Kidney capillary endothelial cell (primary cell): ENCODE measurements around the gene MAPK8IP2.

Experiments
- DNase-seq: peaks from one replicate; pipeline ENCODE4 v3.0.0-alpha.2; 2018; ENCODE audit warnings: low spot score

MAPK8IP2 gene

GRCh38 chr22:50600538-50600937 lies at the start of gene MAPK8IP2:
Gene MAPK8IP2 (plus strand): TSS chr22:50600793. CDS start chr22:50600819, 26 bp downstream.
- no peak for DNase-seq

- DNase-seq = no peak
Observed at GRCh38 chr22:50551160-50551752, 49.3 kb upstream of the MAPK8IP2 start.

- no peak for DNase-seq
Observed at GRCh38 chr22:50553310-50553709, 47.3 kb upstream of the MAPK8IP2 start.

GRCh38 chr22:50556703-50557102 lies 43.9 kb upstream of the MAPK8IP2 start:
- DNase-seq = no peak

DNA sequence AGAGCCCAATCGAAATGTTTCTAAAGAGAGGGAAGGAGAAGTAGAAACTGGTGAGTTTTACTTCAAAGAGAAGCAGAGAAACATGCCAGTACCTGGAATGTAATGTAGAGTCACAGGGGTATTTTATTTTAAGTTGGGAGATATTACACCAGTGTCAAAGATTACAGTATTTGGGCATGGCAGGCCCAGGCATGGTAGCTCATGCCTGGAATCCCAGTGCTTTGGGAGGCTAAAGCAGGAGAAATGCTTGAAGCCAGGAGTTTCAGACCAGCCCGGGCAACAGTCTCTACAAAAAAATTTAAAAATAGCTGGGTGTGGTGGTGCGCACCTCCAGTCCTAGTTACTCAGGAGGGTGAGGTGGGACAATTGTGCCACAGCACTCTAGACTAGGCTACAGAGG lies 40.6 kb upstream of the MAPK8IP2 start:
- DNase-seq = no peak

DNA sequence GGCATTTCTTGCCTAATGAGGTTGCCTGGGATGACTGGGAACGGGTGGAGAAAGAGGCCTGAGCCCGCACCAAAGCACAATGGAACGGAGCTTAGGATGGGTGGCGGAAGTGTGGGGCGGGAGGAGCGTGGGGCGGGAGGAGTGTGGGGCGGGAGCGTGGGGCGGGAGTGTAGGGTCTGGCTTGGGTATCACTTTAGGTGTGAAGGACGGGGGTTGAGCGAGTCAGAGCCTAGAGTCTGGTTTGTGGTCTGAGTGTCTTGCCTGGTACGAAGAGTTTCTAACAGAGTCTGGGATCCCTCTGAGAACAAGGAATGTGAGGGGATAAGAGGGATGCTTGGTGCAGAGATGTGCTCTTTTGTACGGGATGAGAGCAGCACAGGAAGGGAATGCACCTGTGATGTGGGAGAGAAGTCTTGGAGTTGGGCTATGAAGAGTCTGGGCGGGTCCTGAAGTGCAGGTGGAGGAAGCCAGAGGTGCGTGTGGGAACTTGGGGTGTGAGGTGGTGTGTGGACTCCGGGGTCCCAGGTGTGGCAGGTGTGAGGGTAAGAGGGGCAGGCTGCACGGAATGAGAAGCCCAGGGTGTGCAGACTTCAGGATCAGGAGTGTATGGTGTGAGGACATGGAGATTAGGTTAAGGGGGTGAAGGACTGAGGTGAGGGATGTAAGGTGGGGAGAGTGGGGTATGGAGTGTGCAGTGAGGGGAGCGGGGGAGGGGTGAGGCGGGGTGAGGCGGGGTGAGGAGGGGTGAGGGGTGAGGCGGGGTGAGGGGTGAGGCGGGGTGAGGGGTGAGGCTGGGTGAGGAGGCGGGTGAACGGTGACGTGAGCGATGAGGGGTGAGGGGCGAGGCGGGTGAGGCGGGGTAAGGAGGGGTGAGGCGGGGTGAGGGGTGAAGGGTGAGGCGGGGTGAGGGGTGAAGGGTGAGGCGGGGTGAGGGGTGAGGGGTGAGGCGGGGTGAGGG lies 38.9 kb upstream of the MAPK8IP2 start:
- no peak for DNase-seq

- peak; percentile 88 for DNase-seq
Observed at GRCh38 chr22:50562523-50563412, 37.8 kb upstream of the MAPK8IP2 start, which contains the start of gene SYCE3. Gene SYCE3 (minus strand): TSS chr22:50562919. CDS start chr22:50556405, 6,514 bp downstream.

DNA sequence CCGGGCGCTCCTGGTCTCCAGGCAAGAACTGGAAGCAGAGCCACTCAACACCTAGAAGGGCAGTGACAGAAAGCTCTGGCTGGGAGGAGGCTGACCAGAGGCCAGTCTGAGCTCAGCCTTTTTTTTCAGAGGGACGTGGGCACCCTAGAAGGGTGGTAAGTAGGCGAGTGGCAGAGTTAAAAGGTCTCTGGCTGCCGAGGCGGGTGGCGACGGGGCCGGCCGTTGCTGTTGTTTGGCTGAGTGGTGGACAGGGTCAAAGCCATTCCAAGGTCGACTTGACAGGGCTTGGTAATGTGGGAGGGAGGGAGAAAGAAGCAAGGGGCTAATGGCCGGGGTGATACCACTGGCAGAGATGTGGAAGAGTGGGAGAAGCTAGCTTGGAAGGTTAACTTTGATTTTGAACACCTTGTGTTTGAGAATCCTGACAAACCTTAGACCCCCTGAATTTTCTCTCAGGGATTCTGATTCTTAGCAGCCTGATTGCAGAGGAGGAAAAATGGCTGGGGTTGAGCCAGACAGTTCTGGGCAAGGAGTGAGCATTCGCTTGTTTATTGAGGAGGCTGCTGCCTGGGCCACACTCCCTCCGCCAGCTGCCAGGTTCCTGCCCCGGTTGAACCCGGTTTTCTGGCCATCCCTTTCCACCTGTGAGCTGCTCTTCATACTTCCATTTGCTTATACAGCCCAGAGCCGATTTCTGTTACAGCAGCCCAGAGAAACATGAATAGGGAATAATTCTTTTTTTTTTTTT lies 37.0 kb upstream of the MAPK8IP2 start:
- DNase-seq = no peak

GRCh38 chr22:50564289-50564688 lies 36.3 kb upstream of the MAPK8IP2 start:
- DNase-seq = no peak

GRCh38 chr22:50567721-50568252 lies 32.8 kb upstream of the MAPK8IP2 start:
- no peak for DNase-seq

DNA sequence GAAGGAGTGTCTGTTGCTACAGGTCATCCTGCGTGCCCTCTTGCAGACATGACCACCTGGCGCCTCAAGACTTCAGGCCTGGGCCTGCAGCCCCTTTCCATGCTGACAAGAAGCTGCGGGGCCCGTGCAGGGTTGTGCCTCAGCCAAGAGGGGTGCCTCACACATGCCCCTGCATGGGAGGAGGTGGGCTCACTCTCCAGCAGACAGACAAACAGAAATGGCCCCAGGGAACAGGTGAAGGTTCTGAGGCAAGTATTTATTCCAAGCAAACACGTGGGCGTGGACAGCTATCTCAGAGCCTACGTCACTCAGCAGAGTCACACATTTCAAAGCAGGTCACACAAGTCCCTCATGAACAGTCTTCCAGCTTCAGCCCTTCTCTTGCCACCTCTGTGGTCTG lies 32.0 kb upstream of the MAPK8IP2 start:
- no peak for DNase-seq

GRCh38 chr22:50569041-50569459 lies 31.5 kb upstream of the MAPK8IP2 start:
- DNase-seq = no peak

DNA sequence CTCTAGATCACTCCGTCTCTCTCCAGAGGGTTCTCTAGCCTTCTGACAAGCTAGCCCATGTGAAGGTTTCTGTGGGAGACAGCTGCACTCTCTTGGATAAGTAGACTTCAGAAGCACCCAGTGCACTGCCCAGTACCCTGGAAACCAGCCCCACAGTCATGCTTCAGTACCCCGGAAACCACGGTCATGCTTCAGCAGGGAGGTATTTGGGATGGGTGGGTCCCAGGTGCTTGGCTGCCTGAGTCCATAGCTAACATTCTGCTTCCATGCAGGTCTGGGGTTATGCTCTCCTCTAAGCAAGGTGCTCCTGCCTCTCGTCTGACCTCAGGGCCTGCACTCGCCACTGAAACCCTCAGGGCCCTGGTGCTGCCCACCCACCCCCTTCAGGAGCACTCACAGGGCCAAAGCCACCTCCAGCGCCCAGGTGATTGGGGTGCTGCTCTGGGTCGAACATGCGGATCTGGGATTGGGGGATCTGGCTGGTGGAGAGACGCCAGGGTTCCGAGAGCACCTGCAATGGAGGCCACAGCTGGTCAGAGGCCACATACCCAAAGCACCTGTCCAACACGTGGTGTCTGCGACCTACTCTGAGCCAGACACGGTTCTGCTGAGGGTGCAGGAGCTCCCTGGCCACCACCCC lies 30.6 kb upstream of the MAPK8IP2 start:
- DNase-seq = no peak

GRCh38 chr22:50570861-50571260 lies 29.7 kb upstream of the MAPK8IP2 start:
- DNase-seq = no peak

DNA sequence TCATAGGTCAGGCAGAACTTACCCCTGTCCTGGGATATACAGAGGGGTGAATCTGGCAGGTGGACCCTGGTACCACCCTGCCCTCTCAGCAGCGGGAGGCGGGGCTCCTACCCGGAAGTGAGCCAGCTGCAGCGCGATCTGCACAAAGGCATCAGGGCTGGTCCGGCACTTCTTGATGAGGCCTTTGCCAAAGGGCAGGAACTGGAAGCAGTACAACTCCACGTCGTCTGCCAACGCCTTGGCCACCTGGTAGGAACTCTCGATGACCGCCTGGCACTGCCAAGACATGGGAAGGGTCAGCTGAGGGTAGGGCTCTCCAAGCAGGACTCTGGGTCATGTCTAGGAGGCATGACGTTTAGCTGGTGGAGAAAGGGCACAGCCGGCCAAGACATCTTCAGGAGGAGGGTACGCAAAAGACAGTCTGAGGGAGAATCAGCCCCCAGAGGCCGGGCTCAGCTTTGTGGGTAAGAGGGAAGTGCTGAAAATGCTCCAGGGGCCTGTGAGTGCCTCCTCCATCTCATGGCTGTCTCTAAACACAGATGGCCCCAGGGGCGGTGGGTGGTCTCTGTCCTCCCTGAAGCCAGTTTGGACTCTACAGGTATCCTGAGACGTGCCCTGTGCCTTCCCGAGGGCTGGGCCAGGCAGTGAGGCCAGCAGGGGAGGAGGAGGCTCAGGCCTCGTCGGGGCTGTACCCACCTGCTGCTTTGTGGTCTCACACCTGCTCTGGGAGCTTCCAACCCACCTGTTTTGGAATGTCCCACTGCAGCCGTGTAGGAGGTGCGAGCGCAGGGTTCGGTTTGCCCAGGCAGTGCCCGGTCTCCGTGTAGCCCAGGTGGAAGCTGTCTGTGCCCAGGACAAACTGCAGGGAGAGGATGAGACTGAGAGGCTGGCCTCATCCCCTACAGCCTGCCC lies 29.1 kb upstream of the MAPK8IP2 start:
- no peak for DNase-seq

DNA sequence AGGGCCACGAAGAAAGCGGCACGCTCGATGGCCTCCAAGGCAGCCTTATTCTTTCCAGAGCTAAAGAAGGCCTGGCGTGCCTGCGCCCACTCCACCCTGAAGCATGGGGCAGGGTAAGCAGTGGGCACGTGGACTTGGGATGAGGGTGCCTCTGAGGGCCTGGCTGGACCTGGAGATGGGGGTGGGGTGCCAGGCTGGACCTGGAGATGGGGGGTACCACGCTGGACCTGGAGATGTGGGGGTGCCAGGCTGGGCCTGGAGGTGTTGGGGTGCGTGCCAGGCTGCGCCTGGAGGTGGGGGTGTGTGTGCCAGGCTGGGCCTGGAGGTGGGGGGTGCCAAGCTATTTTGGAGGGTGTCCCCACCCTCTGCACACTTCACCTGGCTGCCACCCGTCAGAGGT lies 27.6 kb upstream of the MAPK8IP2 start:
- DNase-seq = no peak

DNA sequence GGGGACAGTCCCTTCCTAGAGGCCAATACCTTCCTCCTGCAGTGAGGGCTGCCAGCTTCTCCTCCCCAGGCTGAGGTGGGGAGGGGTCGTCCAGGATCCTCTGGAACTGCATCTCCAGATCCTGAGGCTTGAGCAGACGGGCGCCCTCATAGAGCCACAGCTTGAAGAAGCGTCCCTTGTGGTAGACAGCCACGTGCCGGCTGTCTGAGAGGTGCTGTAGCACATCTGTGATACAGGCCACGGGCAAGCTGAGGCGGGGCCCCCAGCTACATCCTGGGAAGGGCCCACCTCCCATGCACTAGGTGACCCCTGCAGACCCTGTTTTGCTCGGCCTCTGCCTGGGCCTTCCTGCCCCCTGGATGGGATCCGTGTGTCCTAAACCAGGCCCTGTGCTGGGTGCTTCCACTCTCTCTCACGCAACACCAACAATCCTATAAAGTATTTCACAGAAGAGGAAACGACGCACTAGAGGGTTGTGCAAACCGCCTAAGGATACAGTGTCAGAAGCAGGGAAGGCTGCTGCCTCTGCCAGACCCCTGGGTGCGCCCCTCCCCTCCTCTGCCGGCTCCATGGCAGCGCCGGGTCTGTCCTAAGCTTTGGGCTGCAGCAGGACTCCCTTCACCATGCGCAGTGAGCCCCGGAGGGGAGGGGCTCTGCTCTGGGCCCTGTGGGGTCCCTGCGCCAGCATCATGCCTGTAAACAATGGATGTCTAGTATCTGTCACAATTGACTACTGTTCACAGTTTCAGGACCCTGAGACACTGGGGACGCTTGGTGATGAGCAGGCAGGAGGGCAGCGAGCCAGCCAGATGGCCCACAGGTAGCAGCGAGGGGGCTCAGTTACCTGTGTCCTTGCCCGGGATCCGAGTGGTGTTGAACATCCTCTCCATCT lies 26.9 kb upstream of the MAPK8IP2 start:
- DNase-seq = no peak

DNA sequence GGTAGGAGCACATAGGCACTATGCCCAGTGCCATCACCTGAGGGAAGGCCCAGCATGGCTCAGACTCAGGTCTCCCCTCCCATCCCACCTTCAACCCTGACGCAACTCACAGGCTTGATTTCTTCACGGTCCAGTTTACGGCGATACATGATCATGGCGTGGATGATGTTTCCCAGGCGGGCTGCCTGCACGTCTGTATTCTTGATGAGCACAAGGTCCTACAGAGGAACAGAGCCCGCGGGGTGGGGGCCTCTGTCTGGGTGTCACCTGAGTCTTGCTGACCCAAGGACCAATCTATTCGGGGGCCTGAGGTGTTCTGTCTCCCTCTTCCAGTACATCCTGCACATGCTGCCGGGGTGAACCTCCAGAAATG lies 26.2 kb upstream of the MAPK8IP2 start:
- DNase-seq = no peak
